Measurements from ENCODE around the gene MICB.

The MICB gene

DNA sequence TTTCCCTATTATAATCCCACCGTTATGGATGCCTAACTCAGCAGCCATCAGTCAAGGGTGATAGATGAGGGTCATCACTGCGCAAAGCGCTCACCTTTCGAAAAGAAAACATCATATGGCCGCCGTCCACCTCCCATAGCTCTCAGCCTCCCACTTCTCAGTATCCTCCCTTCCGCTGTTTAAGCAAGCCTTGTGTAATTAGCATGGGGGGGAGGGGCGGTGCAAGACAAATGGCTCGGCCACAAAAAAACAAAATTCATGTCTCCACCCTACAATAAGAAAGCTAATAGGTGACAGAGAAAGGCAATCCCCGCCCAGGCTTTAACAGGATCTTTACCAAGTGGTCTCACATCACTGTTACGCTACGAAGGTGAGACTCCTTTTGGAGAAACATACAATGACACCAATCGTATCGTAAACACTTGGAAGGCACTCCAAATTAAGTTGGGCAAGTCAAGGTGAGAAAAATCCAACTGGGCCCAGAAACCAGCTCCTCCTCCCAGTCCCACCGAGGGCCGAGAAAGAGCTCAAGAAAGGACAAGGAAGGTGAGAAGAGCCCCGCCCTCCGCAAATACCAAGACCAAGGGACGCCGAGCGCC, 43.2 kb downstream of the MICB start:
- DNase-seq (ENCODE audit: low spot score), result peak; percentile 45

DNA sequence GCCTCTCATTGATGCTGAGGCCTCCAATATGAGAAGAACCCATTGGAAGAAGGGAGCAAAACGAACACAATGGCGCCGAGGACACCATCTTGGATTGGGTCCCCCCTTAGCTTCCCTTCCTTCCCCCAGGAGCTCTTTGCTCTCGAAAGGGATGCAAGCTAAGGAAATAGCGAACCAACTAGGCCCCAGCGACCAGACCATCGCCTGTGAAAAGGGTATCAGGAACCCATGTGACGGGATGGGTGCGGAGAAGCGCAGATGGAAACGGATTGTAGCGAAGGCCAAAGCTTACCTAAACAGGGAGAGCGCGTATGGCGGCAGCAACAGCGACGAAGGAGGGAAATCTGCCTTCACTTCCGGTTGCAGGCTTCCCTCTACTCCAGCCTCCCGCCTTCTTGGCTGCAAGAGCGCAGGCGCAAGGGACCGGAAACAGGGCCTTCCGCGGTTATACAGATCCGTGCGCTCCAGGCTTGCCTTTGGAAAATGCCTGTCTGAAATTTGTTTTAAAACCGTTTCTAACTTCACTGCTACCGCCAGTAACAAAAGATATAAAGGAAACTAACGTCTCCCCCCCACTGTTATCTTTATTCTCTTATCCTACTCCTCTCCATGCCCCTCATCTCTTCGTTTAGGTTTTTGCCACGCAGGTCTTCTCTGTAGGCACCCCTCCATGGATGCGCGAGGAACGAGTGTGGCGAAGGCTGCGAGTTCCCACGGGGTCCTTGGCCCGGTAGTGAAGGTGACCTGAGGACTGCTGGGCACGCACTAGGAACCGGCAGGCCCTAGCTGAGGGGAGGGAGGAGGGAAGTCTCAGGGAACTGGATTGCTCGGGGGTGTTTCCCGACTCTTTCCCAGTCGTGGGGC, 43.9 kb downstream of the MICB start, which contains the start of gene DDX39B:
Gene DDX39B (minus strand): TSS at position 346 of the 864 bp plus-strand sequence. CDS start 1,471 bp downstream, outside the sequence.
- peak; percentile 97 for DNase-seq (ENCODE audit: low spot score)

DNA sequence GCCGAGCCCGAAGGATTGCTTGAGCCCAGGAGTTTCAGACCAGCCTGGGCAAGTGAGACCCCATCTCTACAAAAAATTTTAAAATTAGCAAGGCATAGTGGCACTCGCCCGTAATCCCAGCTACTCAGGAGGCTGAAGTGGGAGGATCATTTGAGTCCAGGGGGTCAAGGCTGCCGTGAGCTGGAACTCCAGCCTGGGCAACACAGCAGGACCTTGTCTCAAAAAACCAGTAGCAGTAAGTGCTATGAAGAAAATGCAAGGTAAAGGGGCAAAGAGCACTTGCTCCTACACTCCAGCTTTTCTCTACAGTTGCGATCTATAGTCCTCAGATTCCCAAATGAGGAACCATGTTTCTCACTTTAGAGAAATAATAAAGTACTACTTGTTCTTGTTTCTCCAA, 45.7 kb downstream of the MICB start:
- DNase-seq (ENCODE audit: low spot score), result no peak

DNA sequence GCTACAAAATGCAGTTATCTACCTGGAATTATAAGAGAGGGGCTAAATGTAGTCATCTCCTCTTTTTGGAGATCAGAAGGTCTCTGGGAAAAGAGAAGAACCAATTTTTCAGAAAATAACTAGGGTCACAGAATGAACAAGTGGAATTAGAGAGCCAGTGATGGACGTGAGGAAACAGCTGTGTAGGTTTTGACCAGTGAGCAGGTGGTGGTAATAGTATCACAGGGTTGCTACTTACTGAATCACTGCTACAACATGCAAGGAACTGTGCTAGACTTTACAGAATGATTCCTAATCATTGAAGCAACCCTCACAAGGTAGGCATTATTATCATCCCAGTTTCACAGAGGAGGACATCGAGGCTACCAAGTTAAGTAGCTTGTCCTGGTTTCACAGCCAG, 46.7 kb downstream of the MICB start:
- no peak for DNase-seq (ENCODE audit: low spot score)

DNA sequence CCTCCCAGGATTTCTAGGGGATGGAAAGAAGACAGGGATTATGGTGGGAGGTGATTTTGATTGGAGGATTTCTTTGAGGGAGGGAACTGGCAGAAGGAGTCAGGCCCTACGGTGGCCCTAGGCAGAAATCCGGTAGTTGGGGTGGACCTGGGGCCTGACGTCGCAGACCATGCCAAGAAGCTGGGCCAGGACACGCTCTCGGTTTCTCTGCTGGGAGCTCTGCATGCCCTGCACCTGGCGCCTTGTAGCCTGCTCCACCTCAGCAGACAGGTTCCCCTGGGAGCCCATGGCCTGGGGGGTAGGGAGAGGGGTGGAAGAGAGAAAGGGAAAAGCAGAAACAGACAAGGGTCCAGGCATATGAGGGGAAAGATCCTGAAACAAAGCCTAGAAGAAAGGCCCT, 47.3 kb downstream of the MICB start:
- DNase-seq (ENCODE audit: low spot score), result no peak

DNA sequence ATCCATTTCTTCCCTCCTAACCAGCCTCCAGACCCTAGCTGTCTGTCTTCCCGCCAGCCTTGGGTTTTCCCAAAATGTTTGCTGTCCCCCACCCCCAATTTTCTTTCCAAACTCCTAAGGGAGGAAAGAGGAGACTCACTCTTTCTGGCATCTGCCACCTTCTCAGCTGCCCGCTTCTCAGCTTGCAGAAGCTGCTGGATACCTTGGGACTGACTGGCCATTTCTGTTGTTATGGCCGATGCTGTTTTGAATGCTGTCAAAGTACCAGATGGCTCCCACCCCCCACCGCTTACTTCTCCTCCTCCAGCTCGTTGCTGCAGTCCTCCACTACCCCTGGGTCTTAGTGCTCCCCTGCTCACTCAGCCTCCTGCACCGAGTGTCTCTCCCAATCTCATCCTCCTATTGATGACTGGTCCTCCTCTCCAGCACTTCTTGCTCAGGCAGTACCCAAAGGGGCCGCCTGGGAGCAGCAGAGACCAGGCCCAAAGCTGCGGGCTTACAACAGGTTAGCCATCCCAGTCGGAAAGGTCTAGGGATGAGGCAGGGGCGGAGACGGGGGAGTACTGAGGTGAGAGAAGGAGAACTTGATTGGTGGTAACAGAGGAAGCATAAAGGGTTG, 48.5 kb downstream of the MICB start, which contains the start of gene ATP6V1G2:
Gene ATP6V1G2 (minus strand): TSS at position 270 of the 619 bp plus-strand sequence. CDS start 49 bp downstream, at position 221.
- DNase-seq (ENCODE audit: low spot score), result peak; percentile 79

DNA sequence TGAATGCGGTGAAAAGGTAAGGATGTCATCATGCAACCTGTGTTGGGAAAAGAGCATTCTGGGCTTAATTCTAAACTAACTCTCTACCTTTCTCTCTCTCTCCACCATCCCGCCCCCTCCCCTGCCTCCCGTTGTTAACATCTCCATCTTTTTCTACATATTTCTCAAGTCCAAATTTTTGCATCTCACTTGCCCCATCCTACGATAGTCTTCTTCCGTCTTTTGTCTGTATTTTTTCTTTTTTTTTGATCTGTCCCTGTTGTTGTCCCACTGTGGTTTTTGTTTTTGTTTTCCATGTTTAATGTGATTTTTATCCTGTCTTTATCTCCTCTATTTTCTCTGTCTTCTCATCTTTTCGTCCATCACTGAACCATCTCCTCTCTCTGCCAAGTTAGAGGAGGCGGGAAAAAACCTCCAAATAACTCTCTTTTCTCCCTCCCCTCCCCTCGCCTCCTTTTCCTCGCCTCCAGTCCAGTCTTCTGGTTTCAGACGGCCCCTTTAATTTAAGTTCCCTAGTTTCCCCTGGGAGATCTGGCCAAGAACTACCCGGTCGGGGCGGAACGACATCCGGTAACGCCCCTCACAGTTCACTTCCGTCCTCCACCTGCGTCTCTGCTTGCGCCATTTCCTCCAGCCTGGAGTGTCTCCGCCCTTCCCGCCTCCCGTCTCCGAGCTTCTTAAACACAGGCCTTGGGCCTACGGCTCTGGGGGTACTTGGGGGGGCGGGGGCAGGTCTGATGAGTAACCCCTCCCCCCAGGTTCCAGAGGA, 49.2 kb downstream of the MICB start, which contains the start of gene NFKBIL1:
Gene NFKBIL1 (plus strand): TSS at position 651 of the 769 bp plus-strand sequence. CDS start 87 bp downstream, at position 738.
- peak; percentile 96 for DNase-seq (ENCODE audit: low spot score)

DNA sequence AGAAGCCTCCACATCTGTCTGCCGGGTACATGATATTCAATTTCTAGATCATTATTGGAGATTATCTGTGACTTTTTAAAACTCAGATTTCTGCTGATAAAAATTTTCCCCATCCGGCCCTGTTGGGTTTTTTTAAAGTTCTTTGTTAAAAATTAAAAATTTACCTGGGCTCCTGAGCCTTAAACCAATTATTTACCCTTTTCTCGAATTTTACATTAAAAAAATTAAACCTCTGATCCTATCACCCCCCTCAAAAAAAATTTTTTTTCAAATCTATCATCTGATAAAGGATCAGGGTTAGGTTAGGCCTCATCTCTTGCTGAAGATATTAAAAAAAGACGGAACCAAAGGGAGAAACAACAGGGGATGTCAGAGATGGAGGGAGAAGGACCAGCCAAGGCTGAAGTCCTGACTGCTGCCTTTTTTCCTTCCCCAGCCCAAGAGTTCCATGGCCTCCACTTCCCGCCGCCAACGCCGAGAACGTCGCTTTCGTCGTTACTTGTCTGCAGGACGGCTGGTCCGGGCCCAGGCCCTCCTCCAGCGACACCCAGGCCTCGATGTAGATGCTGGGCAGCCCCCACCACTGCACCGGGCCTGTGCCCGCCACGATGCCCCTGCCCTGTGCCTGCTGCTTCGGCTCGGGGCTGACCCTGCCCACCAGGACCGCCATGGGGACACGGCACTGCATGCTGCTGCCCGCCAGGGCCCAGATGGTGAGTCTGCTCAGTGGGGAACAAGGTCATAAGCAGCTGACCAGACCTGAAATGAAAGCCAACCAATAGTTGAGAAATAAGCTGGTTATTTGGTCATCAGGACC, 50.0 kb downstream of the MICB start:
- DNase-seq (ENCODE audit: low spot score), result no peak

DNA sequence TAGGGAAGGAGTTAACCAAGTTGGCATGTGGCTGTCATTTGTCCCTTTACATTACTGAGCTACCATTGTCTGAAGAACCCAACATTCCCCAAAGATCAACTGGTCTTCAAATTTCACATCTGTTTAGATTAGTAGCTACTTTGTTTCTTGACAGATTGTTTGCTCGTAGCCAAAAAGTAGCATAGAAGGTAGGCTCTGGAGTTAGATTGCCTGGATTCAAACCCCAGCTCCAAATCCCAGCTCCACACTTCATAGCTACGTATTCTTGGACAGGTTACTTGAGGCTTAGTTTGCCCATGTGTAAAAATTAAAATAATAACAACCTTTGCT, 50.6 kb downstream of the MICB start:
- no peak for DNase-seq (ENCODE audit: low spot score)

DNA sequence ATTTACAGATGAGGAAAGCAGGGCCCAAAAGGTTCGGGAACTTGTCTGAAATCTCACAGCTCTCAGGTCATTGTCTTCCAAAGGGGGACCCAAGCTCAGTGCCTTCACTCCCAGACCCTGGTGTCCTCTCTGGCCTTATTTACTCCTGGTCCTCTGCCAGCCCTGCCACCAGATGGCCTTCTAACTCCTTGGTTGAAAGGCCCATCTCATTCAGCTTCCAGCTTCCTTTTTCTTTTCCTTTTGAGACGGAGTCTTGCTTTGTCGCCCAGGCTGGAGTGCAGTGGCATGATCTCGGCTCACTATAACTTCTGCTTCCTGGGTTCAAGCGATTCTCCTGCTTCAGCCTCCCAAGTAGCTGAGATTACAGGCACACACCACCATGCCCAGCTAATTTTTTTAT, 53.4 kb downstream of the MICB start:
- peak; percentile 52 for DNase-seq (ENCODE audit: low spot score)

DNA sequence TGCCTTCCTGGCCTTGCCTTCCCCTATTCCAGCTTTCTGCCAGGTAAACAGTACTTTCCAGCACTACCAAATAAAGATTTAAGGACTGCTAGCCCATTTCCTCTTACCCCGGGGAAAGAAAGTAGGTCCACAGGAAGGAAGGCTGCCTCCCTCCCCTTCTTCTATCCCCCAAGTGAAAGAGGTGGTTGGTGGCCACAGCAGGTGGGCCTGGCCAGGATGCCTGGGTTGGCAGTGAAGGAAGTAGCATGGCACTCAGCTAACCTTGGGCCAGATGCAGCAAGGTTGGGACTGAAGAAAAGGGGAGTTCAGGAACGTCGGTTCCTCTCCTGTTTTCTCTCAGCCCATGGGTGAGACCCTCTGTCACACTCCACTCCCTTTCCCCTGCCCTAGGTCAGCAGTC, 58.4 kb downstream of the MICB start:
- no peak for DNase-seq (ENCODE audit: low spot score)

DNA sequence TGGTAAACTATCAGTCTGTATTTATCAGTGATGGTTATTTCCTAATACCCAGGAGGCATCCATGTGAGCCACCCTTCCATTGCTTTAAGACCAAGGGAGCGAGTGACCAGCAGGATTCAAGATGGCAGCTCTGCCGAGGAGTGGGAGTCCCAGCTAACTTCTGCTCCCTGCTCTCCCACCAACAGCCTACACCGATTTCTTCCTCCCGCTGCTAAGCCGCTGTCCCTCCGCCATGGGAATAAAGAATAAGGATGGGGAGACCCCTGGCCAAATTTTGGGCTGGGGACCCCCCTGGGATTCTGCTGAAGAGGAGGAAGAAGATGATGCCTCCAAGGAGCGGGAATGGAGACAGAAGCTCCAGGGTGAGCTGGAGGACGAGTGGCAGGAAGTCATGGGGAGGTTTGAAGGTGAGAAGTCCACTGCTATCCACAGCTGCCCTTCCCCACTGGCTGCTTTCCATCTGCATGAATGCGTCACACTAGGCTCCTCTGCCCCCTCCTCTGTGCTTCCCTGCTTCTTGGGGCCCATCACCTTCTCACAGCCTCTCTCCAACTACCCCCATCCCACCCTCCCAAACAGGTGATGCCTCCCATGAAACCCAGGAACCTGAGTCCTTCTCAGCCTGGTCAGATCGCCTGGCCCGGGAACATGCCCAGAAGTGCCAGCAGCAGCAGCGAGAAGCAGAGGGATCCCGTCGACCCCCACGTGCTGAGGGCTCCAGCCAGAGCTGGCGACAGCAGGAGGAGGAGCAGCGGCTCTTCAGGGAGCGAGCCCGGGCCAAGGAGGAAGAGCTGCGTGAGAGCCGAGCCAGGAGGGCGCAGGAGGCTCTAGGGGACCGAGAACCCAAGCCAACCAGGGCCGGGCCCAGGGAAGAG, 59.7 kb downstream of the MICB start:
- no peak for DNase-seq (ENCODE audit: low spot score)

DNA sequence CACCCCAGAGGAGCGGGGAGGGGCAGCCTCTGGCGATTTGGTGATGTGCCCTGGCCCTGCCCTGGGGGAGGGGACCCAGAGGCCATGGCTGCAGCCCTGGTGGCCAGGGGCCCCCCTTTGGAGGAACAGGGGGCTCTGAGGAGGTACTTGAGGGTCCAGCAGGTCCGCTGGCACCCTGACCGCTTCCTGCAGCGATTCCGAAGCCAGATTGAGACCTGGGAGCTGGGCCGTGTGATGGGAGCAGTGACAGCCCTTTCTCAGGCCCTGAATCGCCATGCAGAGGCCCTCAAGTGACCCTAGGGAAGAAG, 60.3 kb downstream of the MICB start:
- no peak for DNase-seq (ENCODE audit: low spot score)

DNA sequence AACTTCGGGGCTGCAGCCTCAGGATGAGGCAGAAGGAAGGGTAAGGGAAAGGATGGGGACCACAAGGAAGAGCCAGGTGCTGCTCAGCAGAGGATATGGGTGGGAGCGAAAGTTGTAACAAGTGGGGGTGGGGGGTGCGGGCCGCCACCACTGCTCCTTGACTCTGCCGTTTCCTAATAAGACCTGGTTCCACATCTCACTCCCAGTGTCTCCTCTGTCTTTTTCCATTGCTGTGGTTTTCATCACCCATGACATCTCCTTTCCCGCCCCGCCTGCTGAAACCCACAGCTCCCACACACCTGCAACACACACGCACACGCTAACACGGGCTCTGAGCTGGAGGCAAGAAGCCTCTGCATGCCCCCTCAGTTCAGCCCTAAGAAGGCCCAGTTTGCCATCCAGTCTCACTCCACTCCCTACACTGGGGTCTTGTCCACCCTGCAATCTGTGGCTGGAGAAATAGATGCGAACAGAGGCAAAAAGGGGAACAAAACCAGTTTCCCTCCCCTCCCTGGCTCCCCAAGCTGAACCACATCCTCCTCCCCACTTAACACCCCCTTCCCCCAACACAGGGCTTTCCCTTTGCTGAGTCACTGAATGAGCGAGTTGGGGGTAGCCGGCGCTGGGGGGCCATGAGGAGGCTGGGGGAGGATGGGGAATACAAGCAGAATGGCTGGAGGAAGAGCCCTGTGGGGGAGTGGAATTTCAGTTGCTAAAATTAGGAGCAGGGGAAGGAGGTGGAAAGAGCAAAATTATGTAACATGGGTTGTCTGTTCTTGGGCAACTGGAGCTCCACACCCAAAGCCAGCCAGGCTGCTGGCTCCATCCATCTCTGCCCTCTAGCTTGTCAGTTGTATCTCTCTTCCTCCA, 60.9 kb downstream of the MICB start:
- peak; percentile 47 for DNase-seq (ENCODE audit: low spot score)

DNA sequence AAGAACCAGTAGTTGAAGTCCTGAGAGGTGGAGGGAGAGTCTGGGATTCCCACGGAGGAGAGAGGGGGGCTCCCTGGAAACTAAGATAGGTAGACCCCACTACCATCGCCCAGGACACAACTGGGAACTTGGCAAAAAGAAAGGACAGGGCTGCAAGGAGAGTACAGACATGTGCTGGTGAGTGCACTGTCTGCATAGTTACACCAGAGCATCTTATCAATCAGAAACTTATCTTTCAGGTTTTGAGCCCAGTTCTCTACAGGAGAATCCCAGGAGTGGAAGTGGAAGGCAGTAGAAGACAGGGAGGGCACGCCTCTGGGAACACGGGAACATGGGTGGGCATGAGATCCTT, 61.6 kb downstream of the MICB start:
- DNase-seq (ENCODE audit: low spot score), result no peak

DNA sequence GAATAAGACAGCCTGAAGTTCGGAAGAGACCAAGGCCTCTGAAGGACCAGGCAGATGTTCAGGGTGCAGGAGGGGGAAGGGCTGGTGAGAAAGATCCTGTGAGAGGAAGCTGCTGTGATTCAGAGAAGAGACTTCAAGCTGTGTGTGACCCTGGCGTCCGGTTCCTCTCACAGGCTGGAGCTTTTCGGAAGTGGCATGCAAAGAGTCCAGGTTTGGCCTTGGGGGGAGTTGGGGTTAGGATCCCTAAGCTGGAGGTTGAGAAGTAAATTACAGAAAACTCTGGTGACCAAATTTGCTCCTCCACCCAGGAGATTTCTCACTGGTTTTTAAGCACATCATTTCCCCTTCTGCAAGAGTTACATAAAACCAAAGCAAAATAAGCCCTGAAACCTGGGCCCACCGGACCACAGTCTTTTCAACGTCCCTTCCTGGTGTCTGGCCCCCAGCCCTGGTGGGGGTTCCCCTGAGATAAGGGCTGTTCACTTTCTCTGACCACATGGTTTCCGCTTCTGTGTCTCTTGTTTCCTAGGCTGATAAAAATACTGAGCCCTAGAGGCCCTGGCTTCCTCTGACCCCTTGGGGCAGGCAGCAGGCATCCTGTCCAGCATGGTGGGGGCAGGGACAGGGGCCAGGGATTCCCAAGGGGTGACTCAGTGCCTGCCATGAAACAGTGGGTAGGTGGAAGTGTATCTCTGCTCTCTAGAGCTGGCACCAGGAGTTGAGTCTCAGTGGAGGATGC, 62.2 kb downstream of the MICB start:
- peak; percentile 79 for DNase-seq (ENCODE audit: low spot score)

DNA sequence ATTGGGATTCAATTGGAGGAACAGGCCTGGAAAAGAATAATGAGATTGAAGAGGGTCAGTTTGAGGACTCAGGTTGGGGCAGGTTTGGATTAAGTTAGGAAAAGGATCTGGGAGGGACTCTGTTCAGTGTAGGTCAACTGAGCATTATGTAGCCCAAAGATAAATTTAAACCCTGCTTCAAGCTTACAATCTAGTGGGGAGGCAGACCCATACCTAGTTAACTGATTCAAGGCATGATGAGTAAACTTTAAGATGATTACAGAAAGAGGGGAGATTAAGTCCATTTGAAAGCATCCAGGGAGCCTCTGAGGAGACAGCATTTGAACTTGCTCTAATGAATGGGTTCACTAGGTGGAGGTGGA, 62.7 kb downstream of the MICB start:
- DNase-seq (ENCODE audit: low spot score), result no peak
